SW480 (cell line): Measurements from ENCODE around the gene CST11.

Source experiments
- DNase-seq: peaks from one replicate; pipeline ENCODE4 v3.0.0-alpha.2; 2016; ENCODE audit warnings: low spot score

CST11 gene

DNA sequence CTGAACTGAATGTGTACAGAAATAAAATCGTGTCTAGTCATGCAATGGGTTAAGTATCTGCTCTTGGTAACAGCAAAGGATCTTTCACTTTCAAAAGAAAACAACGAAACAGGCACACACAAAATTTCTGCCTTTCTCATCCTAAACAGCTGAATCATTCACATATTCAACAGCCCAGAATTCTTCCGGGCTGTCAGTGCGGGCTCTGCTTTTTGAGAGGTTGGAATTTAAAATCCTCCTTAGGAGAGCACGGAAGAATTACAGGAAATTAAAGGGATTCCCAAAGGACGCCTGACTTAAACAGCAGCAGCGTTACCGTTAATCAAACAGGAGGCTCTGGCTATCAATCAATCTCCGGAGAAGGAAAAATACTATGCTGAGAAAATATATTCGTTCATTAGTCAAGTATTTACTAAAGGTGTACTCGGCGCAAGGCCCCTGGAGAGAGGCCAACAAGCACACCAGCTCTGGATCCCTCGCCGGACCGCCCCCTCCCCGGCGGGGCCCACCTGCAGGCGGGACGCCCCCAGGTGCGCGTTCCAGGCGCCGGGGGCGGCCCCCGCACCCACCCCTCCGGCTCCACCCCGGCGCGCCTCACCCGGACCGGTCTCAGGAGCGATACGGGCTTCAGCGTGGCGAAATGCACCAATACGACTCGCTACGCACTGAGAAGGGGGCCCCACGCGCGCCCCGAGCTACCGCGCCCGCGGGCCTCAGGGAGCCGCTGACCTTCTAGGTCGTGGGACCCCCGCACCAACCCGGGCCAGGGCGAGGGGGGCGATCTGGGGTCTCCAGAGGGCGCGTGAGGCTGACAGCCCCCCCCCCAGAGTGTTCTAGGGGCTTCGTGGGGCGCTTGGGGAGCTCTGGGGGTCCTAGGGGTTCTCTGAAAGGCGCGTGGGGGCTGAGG, 32.4 kb downstream of the CST11 start:
- peak; percentile 34 for DNase-seq

GRCh38 chr20:23419657-23419994, 33.0 kb downstream of the CST11 start:
- no peak for DNase-seq

GRCh38 chr20:23417861-23418260, 34.8 kb downstream of the CST11 start:
- DNase-seq: no peak

- no peak for DNase-seq
Measured at GRCh38 chr20:23415959-23416583, 36.6 kb downstream of the CST11 start.

- no peak for DNase-seq
Measured at GRCh38 chr20:23415555-23415954, 37.1 kb downstream of the CST11 start.

DNA sequence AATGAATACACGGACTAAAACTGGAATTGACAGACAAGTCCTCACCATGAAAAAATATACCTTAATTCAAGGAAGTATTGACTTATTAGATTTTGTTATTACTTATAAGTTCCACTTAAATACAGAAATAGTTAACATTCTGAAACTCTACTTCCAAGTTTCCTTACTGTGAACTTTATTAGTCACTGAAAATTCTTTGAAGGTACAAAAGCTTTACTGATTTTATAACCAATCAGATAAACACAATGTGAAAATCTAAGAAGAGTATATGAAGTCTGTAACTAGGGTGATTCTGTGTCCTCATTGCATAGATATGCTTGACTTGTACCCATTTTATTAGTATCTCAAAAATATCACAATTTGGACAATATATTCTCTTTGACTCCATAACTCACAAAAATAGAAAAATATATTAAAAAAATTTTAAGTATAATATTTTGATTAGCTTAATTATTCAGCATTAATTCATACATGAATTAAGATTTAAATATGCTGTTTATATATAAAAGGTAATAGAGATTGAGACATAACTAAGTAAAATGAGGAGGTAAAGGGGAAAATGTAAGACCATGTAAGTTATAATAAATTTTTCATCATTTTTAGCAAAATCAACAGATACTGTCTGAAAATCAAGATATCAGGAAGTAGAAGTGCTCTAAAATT, 38.0 kb downstream of the CST11 start:
- no peak for DNase-seq

- DNase-seq: no peak
Measured at GRCh38 chr20:23413862-23414422, 38.7 kb downstream of the CST11 start.

GRCh38 chr20:23412026-23412425, 40.6 kb downstream of the CST11 start:
- peak; percentile 30 for DNase-seq

- no peak for DNase-seq
Measured at GRCh38 chr20:23410916-23411695, 41.6 kb downstream of the CST11 start.

- no peak for DNase-seq
Measured at GRCh38 chr20:23409800-23410199, 42.9 kb downstream of the CST11 start.

DNA sequence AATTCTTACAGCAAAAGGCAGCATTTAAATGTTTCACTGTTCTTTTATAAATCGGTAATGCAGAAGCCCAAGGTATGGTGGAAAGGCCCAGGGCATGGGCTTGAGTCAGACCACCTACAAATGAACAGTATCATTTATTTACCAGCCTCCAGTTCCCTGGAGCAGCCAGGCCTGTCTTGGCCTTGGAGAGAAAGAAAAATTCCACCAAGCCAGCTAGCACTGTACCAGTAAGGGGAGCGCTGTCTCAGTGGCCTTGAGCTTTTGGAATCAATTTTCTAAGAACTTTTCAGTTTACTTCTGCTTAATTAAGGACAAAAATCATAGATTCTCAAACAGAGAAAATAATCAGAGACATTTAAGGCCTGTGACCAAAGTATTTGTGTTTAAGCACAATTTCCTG, 43.7 kb downstream of the CST11 start:
- no peak for DNase-seq

GRCh38 chr20:23407781-23408464, 44.8 kb downstream of the CST11 start:
- no peak for DNase-seq

DNA sequence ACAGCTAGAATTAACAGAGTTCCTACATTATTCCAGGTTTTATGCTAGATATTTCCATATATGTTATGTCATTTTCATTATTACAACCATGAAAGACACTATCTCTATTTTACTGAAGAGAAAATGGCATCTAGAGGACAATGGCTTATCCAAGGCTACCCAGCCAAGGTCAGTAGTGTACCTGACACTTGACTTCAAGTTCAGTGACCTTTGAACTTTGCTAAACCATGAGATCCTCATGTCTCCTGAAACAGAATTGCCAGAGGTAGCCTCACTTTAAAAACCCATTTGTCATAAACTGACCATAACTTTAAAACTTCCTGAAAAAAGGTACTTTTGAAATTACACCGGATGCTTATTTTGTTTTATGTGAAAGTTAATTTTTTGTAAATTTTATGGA, 45.8 kb downstream of the CST11 start:
- DNase-seq: no peak

DNA sequence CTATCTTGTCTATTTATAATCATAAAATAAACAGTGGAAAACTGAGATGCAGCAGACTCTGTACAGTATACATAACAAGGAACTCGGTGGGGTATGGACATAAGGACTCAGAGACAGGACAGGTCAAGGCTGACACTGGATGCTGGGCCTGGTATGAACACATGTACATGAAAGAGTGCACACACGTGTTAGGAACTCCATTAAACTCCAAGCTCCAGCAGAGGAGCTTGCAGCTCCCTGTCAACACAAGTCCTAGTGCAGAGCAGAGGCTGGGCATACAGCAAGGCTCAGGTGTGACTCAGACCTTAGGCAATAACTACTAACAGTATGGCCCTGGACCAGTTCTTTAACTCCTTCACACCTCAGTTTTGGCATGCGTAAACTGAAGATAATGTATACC, 48.5 kb downstream of the CST11 start:
- peak; percentile 16 for DNase-seq

DNA sequence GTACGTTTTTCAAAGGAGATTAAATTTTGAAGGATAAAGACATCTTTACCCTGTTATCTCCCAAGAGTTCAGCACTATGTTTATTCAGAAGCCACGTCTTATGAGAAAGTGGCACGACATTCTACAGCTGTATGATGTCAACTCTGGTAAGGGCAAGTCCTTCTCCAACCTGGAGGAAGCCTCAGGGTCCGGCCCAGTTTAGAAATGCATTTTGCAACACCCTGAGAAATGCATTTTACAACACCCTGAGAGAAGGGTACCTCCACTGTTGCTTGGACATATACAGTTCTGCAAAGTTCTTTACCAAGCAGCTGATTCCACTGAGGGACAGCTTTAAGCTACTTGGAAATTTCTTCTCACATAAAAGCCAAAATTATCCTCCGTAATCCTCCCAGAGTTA, 48.9 kb downstream of the CST11 start:
- no peak for DNase-seq

DNA sequence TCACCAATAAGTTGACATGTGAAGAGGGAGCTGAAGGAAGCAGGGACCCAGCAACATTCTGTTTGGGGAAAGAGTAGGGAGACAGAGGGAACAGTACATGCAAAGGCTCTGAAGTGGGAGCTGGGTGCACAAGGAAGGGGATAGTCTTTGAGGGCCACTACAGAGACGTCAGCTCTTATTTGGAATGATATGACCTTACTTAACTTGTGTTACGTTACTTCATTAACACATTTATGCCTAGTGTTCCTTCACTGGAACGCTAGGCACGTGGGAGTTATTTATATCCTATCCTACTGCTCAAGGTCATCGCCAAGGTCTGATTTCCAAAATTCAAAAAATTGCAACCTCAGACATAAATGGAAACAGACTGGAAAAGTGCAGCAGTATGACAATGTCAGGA, 51.6 kb downstream of the CST11 start:
- DNase-seq: no peak
